ENCODE data around the gene CDH13.

DNA sequence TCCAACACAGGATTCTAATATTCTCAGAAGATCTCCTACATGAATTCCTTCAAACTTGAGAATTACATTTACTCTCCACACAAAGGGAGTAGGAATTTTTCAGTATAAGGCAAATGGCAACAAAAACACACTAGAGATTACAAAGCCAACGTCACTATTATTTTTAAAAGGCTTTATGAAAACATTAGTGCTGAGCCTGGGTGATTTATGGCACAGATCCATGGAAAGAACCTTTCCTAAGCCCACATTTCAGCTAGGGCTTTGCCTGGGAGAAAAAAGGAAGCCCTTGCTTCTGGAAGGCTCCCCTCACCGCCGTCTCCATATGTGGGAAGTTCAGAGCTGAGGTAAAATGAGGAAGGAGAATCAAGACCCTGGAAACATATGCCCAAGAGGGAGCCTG lies 681.6 kb downstream of the CDH13 start:
- no peak for TF ChIP-seq GATA2 (CRISPR knock-in tag; IDR thresholded peaks at IDR 0.05)
- TF ChIP-seq GABPB2 (CRISPR knock-in tag; conservative IDR thresholded peaks at IDR 0.05): no peak
- TF ChIP-seq, protein P1, sequence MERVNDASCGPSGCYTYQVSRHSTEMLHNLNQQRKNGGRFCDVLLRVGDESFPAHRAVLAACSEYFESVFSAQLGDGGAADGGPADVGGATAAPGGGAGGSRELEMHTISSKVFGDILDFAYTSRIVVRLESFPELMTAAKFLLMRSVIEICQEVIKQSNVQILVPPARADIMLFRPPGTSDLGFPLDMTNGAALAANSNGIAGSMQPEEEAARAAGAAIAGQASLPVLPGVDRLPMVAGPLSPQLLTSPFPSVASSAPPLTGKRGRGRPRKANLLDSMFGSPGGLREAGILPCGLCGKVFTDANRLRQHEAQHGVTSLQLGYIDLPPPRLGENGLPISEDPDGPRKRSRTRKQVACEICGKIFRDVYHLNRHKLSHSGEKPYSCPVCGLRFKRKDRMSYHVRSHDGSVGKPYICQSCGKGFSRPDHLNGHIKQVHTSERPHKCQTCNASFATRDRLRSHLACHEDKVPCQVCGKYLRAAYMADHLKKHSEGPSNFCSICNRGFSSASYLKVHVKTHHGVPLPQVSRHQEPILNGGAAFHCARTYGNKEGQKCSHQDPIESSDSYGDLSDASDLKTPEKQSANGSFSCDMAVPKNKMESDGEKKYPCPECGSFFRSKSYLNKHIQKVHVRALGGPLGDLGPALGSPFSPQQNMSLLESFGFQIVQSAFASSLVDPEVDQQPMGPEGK (CRISPR knock-in tag; IDR thresholded peaks at IDR 0.05; ENCODE audit: borderline replicate concordance): no peak
- no peak for TF ChIP-seq ATF7 (IDR thresholded peaks at IDR 0.05)
- TF ChIP-seq, protein P2, sequence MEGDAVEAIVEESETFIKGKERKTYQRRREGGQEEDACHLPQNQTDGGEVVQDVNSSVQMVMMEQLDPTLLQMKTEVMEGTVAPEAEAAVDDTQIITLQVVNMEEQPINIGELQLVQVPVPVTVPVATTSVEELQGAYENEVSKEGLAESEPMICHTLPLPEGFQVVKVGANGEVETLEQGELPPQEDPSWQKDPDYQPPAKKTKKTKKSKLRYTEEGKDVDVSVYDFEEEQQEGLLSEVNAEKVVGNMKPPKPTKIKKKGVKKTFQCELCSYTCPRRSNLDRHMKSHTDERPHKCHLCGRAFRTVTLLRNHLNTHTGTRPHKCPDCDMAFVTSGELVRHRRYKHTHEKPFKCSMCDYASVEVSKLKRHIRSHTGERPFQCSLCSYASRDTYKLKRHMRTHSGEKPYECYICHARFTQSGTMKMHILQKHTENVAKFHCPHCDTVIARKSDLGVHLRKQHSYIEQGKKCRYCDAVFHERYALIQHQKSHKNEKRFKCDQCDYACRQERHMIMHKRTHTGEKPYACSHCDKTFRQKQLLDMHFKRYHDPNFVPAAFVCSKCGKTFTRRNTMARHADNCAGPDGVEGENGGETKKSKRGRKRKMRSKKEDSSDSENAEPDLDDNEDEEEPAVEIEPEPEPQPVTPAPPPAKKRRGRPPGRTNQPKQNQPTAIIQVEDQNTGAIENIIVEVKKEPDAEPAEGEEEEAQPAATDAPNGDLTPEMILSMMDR (IDR thresholded peaks at IDR 0.05 in 2 of 3, conservative IDR thresholded peaks at IDR 0.05 in 1 of 3; ENCODE audit: insufficient read depth in 2 of 3, low read depth in 1 of 3, low read length in 3 of 3): no peak
- no peak for TF ChIP-seq BHLHE40 (IDR thresholded peaks at IDR 0.05; ENCODE audit: low read length)
- no peak for TF ChIP-seq GATAD2B (IDR thresholded peaks at IDR 0.05; ENCODE audit: borderline replicate concordance)
- TF ChIP-seq EP300 (IDR thresholded peaks at IDR 0.05; ENCODE audit: low read length): no peak
- no peak for TF ChIP-seq POLR2AphosphoS5 (IDR thresholded peaks at IDR 0.05; ENCODE audit: control insufficient read depth, insufficient read depth, low read depth, low read length)
- TF ChIP-seq MED1 (CRISPR knock-in tag; IDR thresholded peaks at IDR 0.05; ENCODE audit: borderline replicate concordance): no peak
- TF ChIP-seq, protein P3, sequence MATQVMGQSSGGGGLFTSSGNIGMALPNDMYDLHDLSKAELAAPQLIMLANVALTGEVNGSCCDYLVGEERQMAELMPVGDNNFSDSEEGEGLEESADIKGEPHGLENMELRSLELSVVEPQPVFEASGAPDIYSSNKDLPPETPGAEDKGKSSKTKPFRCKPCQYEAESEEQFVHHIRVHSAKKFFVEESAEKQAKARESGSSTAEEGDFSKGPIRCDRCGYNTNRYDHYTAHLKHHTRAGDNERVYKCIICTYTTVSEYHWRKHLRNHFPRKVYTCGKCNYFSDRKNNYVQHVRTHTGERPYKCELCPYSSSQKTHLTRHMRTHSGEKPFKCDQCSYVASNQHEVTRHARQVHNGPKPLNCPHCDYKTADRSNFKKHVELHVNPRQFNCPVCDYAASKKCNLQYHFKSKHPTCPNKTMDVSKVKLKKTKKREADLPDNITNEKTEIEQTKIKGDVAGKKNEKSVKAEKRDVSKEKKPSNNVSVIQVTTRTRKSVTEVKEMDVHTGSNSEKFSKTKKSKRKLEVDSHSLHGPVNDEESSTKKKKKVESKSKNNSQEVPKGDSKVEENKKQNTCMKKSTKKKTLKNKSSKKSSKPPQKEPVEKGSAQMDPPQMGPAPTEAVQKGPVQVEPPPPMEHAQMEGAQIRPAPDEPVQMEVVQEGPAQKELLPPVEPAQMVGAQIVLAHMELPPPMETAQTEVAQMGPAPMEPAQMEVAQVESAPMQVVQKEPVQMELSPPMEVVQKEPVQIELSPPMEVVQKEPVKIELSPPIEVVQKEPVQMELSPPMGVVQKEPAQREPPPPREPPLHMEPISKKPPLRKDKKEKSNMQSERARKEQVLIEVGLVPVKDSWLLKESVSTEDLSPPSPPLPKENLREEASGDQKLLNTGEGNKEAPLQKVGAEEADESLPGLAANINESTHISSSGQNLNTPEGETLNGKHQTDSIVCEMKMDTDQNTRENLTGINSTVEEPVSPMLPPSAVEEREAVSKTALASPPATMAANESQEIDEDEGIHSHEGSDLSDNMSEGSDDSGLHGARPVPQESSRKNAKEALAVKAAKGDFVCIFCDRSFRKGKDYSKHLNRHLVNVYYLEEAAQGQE (IDR thresholded peaks at IDR 0.05; ENCODE audit: borderline replicate concordance): no peak
- TF ChIP-seq, protein P3 (CRISPR knock-in tag; IDR thresholded peaks at IDR 0.05; ENCODE audit: low read depth): no peak
- TF ChIP-seq LARP7 (IDR thresholded peaks at IDR 0.05): no peak

Measured in K562 (cell line).